HepG2 (cell line): ENCODE data around the gene MIA2. TPM values are rescaled to one million over a fixed set of nuclear protein-coding genes. Genes with fewer than 3 reads are reported as not detected.

ENCODE experiments used
- AHDC1 ChIP-seq: sonication (generic); formaldehyde crosslinking; IDR thresholded peaks from 2 replicates; pipeline ENCODE4 v1.5.1; 2020; ENCODE audit warnings: mild to moderate bottlenecking, missing genetic modification reagents, borderline replicate concordance
- CHD2 ChIP-seq: IDR thresholded peaks from 2 replicates; pipeline ENCODE4 v1.6.1; 2011; ENCODE audit warnings: low read depth, low read length, improper control_type of control experiment
- DNMT1 ChIP-seq: sonication (generic); formaldehyde crosslinking; IDR thresholded peaks from 2 replicates; pipeline ENCODE4 v1.5.1; 2020; ENCODE audit warnings: mild to moderate bottlenecking, missing genetic modification reagents
- EP300 ChIP-seq, 3 experiments: sonication (generic) in 1 of 3; formaldehyde crosslinking in 1 of 3; IDR thresholded peaks; 2 replicates each; pipeline versions ENCODE4 v1.5.1 to v1.6.1; 2011 to 2020; ENCODE audit warnings: low read depth in 2 of 3, low read length in 2 of 3, borderline replicate concordance in 1 of 3, improper control_type of control experiment in 1 of 3, mild to moderate bottlenecking in 1 of 3, missing genetic modification reagents in 1 of 3, moderate library complexity in 1 of 3
- FOXO4 ChIP-seq: sonication (generic); formaldehyde crosslinking; conservative IDR thresholded peaks from 2 replicates; pipeline ENCODE4 v1.8.1; 2023; ENCODE audit warnings: missing genetic modification reagents
- HCFC1 ChIP-seq: fragments of 150-350 bp; IDR thresholded peaks from 2 replicates; pipeline ENCODE4 v1.6.1; 2014; ENCODE audit warnings: low read depth, low read length
- MXD4 ChIP-seq: IDR thresholded peaks from 2 replicates; pipeline ENCODE4 v1.6.1; 2016; ENCODE audit warnings: mild to moderate bottlenecking, missing biosample characterization, missing genetic modification reagents
- MYNN ChIP-seq: sonication (generic); formaldehyde crosslinking; IDR thresholded peaks from 2 replicates; pipeline ENCODE4 v1.4.0; 2020; ENCODE audit warnings: mild to moderate bottlenecking, low read depth, missing genetic modification reagents
- NR2F2 ChIP-seq: IDR thresholded peaks from 2 replicates; pipeline ENCODE4 v1.6.1; 2012; ENCODE audit warnings: low read depth, inconsistent platforms, borderline replicate concordance
- RORA ChIP-seq: sonication (generic); formaldehyde crosslinking; IDR thresholded peaks from 2 replicates; pipeline ENCODE4 v1.5.0; 2020; ENCODE audit warnings: mild to moderate bottlenecking, missing genetic modification reagents, moderate library complexity
- SMAD1 ChIP-seq: sonication (generic); formaldehyde crosslinking; IDR thresholded peaks from 2 replicates; pipeline ENCODE4 v1.4.0; 2020; ENCODE audit warnings: missing genetic modification reagents, low read depth, mild to moderate bottlenecking, borderline replicate concordance
- SRSF9 ChIP-seq: fragments of 200-400 bp; formaldehyde crosslinking; IDR thresholded peaks from 2 replicates; pipeline ENCODE4 v1.6.1; 2018; ENCODE audit warnings: borderline replicate concordance, mild to moderate bottlenecking, low read depth, low read length; ENCODE audit not compliant: insufficient read depth, poor library complexity, severe bottlenecking
- STAG1 ChIP-seq: sonication (generic); formaldehyde crosslinking; IDR thresholded peaks from 2 replicates; pipeline ENCODE4 v1.4.0; 2020; ENCODE audit warnings: missing genetic modification reagents
- TP53 ChIP-seq: sonication (generic); formaldehyde crosslinking; conservative IDR thresholded peaks from 2 replicates; pipeline ENCODE4 v1.4.0; 2020; ENCODE audit warnings: missing genetic modification reagents
- ZBTB25 ChIP-seq: IDR thresholded peaks from 2 replicates; pipeline ENCODE4 v1.6.1; 2018; ENCODE audit warnings: missing genetic modification reagents
- ZMAT5 ChIP-seq: sonication (generic); formaldehyde crosslinking; IDR thresholded peaks from 2 replicates; pipeline ENCODE4 v1.5.0; 2020; ENCODE audit warnings: mild to moderate bottlenecking, low read depth, missing genetic modification reagents, borderline replicate concordance
- ZNF329 ChIP-seq: sonication (generic); formaldehyde crosslinking; IDR thresholded peaks from 2 replicates; pipeline ENCODE4 v1.9.0; 2021; ENCODE audit warnings: low read depth, mild to moderate bottlenecking, missing genetic modification reagents
- ZNF782 ChIP-seq: sonication (generic); formaldehyde crosslinking; IDR thresholded peaks from 2 replicates; pipeline ENCODE4 v1.4.0; 2020; ENCODE audit warnings: missing genetic modification reagents, mild to moderate bottlenecking, borderline replicate concordance
- ZNF784 ChIP-seq: sonication (generic); formaldehyde crosslinking; IDR thresholded peaks from 2 replicates; pipeline ENCODE4 v1.5.1; 2020; ENCODE audit warnings: missing genetic modification reagents, mild to moderate bottlenecking, borderline replicate concordance
- ZNF878 ChIP-seq: sonication (generic); formaldehyde crosslinking; IDR thresholded peaks from 2 replicates; pipeline ENCODE4 v1.8.1; 2023; ENCODE audit warnings: mild to moderate bottlenecking, missing genetic modification reagents, moderate library complexity
- polyA plus RNA-seq, 8 experiments: library from polyadenylated mRNA; depleted of rRNA in 3 of 8; stranded (reverse) in 7 of 8; unstranded in 1 of 8; fragments of >200 nt; fragmentation: Illumina TruSeq in 4 of 8; extraction: Trizol in 4 of 8; gene quantifications; 2 replicates each; pipeline versions ENCODE4 v1.2.1 to v1.2.3, GENCODE V29; 2011 to 2016; ENCODE audit warnings: low read depth in 4 of 8, missing spikeins in 1 of 8, mixed read lengths in 1 of 8; ENCODE audit not compliant: insufficient read depth in 1 of 8
- total RNA-seq, 5 experiments: library from RNA; depleted of rRNA; stranded (reverse); fragments of >200 nt; fragmentation: Illumina TruSeq; extraction: Trizol; gene quantifications; 2 replicates each; pipeline ENCODE4 v1.2.3, GENCODE V29; 2016; ENCODE audit warnings: low read depth in 1 of 5

MIA2 gene
- total and polyA plus RNA-seq, 2 of the 13 experiments (the other 11 are each of a cell fraction or from before 2014, with no cell fraction given), result 134 to 158 TPM

- no peak for TF ChIP-seq AHDC1 (CRISPR knock-in tag)
- peak; percentile 45; the same call in 1 of the 2 replicates for TF ChIP-seq MXD4 (CRISPR knock-in tag)
- no peak for TF ChIP-seq DNMT1 (CRISPR knock-in tag)
- TF ChIP-seq EP300 (IDR thresholded peaks at IDR 0.05; ENCODE audit: low read depth in 2 of 2, low read length in 2 of 2), result peak in 1 of 2 experiments; percentile 77; a peak in 2 of 4 replicates
- TF ChIP-seq EP300 (CRISPR knock-in tag; IDR thresholded peaks at IDR 0.05; ENCODE audit: borderline replicate concordance), result peak; percentile 44; the same call in 1 of the 2 replicates
- peak; percentile 67 for TF ChIP-seq ZBTB25
- no peak for TF ChIP-seq FOXO4 (CRISPR knock-in tag)
- TF ChIP-seq ZNF329, result peak; percentile 68
- TF ChIP-seq ZNF782 (CRISPR knock-in tag), result no peak; the same call in 1 of the 2 replicates
- no peak; the same call in 1 of the 2 replicates for TF ChIP-seq TP53 (CRISPR knock-in tag)
- peak; percentile 44; the same call in 1 of the 2 replicates for TF ChIP-seq SMAD1 (CRISPR knock-in tag)
- TF ChIP-seq RORA (CRISPR knock-in tag), result no peak
- TF ChIP-seq SRSF9, result no peak
- TF ChIP-seq MYNN (CRISPR knock-in tag), result peak; percentile 71
- TF ChIP-seq ZMAT5 (CRISPR knock-in tag), result no peak
- TF ChIP-seq NR2F2, result no peak
- TF ChIP-seq CHD2, result 0 out of 2 replicates have a peak, but pooled peaks have one; percentile 49
- peak; percentile 56; the same call in 1 of the 2 replicates for TF ChIP-seq HCFC1
- TF ChIP-seq ZNF784, result no peak; the same call in none of the 2 replicates
- TF ChIP-seq ZNF878, result peak; percentile 14; the same call in 1 of the 2 replicates
- TF ChIP-seq STAG1 (CRISPR knock-in tag), result no peak
These were observed 198.5 kb downstream of the MIA2 start, which contains the start of gene FBXO33 (continued) for GRCh38 chr14:39432179-39432618.
